ENCODE results near the gene DUOX1.

The DUOX1 gene

DNA sequence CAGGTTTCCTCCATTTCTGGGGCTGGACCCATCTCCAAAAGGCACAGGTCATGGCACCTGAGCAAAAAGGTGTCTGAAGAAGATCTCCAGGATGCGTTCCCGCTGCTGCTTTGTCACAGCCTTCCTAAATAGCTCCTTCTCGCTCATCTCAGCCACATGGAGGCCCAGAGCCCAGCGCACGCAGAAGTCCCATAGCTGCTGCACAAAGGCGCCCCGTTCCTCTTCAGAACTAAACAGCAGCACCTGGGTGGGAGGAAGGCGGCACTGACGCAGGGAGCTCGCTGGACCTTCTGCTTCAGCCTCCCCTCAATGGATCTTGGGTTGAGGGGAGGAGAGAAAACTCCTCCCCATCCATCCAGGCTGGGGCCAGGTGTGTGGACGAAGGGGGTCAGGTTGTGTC is 24.2 kb upstream of the DUOX1 start:
- in situ Hi-C loops (cut with MboI; ENCODE audit: low sequenced_read_pairs), result no loop called here

- in situ Hi-C loops (cut with MboI; ENCODE audit: low sequenced_read_pairs), result no loop called here
Observed at GRCh38 chr15:45106002-45106790, 23.6 kb upstream of the DUOX1 start.

GRCh38 chr15:45107941-45108630 is 21.7 kb upstream of the DUOX1 start:
- in situ Hi-C loops (cut with MboI; ENCODE audit: low sequenced_read_pairs), result no loop called here

GRCh38 chr15:45110256-45110820 is 19.5 kb upstream of the DUOX1 start:
- in situ Hi-C loops (cut with MboI; ENCODE audit: low sequenced_read_pairs), result no loop called here

DNA sequence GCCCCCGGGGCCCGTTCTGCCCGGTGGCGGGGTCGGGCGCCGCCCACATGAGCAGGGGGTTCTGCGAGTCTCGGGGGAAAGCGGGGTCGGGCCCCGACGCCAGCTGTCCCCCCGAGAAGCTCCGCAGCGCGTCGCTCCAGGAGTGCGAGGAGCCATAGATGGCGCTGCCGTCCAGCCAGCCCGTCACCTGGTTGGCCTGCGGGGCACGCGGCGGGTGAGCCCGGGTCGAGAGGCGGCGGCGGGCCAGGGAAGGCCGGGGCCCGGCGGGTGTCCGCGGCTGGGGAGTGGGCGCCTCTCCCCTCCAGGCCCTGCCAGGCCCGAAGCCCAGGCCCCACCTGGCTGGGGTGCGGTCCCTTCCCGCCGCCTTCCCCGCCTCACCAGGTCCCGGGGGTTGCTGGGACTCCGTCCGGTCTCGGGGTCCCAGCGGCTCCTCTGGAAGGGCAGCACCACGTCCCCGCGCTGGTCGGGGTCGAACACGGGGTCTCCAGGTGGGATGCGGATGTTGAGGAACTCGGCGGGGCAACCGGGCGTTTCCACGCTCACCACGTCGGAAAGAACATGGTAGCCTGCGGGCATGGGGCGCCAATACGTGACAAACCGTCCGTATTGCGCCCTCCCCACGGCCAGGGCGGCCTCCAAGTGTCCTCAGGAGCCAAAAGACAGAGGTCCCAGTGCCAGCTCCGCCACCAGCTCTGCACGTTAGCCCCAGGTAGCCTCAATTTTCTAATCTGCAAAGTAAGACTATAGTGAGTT is 18.2 kb upstream of the DUOX1 start:
- in situ Hi-C loops (cut with MboI; ENCODE audit: low sequenced_read_pairs), result no loop called here

DNA sequence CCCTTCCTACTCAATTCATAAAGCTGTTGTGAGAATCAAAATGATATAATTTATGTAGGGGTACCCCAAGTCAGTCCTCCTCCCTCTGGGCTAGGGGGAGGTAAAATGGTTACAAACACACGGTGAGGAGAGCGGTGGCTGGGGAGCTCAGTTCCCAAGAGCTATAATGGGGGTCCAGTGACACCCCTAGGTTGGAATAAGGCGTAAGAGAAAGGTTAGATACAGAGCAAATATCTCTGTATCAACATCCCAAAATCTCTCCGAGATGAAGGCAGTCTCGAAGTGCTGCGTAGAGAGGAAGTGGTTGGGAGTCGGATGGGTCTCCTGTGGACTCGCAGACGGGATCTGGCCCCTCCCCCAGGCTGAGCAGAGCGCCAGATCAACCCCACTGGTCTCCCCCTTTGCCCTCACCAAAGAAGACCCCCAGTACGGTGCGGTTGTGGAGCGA is 17.6 kb upstream of the DUOX1 start:
- in situ Hi-C loops (cut with MboI; ENCODE audit: low sequenced_read_pairs), result no loop called here

DNA sequence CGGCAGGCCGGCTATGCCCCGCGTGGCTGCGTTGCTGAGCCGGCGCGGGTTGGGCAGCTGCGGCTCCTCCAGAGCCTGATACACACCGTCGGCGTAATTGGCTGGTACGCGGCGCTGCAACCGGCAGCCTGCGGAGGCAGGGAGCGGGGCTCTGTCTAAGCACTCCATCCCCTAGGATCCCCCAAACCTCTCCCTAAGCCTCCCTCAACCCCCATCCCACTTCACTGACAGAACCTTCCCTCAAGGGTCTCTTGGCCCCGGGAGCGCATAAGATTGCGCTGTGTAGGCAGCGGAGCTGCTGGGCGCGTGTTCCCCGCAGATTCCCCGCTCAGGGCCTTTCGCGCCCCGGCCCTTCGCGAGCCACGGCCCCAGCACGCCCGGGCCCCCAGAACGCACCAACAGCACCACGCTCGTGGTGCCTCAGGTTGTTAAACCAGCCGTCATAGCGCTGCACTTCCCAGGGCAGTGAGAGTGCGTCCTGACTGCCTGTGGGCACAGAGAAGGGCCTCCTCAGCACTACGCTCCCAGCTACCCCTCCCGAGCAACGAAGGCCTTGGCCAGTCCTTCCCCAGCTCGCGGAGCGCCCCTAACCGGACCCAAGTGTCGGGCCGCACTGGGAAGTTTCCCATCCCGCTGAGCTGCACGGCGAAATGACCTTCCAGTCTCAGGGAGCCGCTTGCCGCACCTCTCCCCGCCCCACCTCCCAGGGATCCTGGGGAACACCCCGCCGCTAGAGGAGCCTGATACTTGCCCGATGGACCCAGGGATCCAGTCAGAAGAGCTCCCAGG is 17.0 kb upstream of the DUOX1 start:
- in situ Hi-C loops (cut with MboI; ENCODE audit: low sequenced_read_pairs), result no loop called here

DNA sequence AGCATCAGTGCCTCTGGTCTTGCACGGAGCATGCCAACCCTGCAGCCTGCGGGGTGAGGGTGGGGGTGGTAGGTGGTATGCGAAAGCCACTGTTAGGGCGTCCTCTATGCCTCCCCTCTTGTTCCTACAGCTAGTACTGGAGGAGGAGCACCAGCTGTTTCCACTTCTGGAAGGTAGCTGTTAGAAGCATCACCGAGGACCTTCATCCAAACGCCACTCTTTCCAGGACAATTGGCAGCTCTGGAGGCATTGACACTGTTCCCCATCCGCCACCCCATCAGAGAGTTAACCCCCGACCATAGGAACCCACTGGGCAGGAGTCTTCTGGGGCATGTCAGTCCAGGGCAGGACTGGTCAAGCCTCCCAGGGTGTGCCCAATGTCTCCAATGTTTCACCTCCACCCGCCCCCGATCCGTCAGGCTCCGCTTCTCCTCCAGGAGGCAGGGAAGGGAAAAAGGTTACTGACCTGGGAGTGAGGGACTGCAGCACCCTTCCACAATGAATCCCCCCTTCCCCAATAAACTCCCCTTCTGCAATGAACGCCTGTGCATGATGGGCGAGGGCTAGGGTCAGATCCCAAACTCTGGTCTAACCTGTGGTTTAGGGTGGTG is 16.3 kb upstream of the DUOX1 start:
- in situ Hi-C loops (cut with MboI; ENCODE audit: low sequenced_read_pairs), result no loop called here

DNA sequence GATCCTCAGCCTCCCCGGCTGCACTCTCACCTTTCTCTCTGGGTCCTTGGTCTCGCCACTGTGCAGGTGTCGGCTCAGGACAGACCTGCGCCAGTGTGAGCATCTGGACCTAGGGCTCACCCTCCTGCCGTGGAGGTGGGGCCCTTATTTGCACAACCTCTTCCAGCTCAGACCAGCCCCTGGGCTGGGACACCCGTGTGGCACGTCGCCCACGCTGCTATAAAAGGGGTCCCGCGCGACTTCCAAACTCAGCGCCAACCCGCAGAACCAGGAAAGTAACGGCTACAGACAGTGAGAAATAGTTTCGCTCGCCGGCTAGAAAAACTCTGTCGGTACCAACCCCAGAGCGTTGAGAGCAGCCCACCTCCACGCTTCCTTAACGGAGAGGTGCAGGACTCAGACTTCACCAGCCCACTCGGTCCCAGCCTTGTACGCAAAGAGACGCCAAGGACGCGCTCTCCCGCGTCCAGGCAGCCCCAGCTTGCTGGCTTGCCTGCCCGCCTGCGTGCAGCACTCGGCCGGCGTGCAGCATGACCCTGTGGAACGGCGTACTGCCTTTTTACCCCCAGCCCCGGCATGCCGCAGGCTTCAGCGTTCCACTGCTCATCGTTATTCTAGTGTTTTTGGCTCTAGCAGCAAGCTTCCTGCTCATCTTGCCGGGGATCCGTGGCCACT is 15.6 kb upstream of the DUOX1 start, which contains the start of the genes DUOX2 and DUOXA2:
TSS of gene DUOX2 (minus strand) at position 97 of the 675 bp plus-strand sequence. CDS start 761 bp downstream, outside the sequence.
TSS of gene DUOXA2 (plus strand) at position 251 of the 675 bp plus-strand sequence. CDS start at position 531, 280 bp downstream.
- in situ Hi-C loops (cut with MboI; ENCODE audit: low sequenced_read_pairs), result no loop called here

DNA sequence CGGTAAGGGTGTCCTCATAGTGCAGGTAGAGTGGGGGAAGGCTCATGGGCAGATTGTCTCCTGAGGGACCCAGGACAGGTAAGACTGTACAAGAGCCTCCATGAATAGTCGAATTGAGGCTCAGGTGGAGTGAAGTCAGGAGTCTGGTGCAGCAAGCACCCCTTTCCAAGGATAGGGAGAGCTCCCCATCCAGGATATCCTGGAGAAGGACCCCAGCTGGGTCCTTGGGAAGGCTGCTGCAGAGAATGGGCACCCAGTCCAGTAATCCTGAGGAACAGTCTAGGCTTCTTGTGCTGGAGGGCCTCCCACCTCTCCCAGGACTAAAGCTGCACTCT is 15.1 kb upstream of the DUOX1 start:
- in situ Hi-C loops (cut with MboI; ENCODE audit: low sequenced_read_pairs), result no loop called here

DNA sequence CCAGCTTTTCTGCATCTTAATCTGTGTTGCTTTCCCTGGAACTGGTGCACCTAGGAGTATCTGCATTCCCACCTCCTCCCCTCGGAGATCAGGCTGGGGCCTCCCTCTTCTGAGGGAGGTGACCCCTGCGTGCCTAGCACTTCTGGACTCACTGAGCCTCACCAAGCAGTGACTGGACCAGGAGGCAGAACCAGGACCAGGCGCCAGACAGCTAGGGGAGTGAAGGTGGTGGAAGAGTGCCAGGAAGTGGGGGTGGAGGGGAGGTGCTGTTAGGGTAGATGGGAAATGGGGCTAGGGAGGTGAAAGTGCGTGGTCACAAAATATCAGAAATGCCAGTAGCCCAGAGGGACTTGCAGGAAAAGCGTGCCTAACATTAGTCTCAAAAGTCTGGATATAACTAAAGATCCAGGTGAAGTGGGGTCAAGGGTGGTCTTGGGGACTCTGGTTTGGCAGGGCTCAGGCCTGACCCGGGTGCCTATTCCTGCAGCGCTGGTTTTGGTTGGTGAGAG is 14.4 kb upstream of the DUOX1 start:
- in situ Hi-C loops (cut with MboI; ENCODE audit: low sequenced_read_pairs), result no loop called here

GRCh38 chr15:45116006-45116481 is 13.8 kb upstream of the DUOX1 start:
- in situ Hi-C loops (cut with MboI; ENCODE audit: low sequenced_read_pairs), result no loop called here

DNA sequence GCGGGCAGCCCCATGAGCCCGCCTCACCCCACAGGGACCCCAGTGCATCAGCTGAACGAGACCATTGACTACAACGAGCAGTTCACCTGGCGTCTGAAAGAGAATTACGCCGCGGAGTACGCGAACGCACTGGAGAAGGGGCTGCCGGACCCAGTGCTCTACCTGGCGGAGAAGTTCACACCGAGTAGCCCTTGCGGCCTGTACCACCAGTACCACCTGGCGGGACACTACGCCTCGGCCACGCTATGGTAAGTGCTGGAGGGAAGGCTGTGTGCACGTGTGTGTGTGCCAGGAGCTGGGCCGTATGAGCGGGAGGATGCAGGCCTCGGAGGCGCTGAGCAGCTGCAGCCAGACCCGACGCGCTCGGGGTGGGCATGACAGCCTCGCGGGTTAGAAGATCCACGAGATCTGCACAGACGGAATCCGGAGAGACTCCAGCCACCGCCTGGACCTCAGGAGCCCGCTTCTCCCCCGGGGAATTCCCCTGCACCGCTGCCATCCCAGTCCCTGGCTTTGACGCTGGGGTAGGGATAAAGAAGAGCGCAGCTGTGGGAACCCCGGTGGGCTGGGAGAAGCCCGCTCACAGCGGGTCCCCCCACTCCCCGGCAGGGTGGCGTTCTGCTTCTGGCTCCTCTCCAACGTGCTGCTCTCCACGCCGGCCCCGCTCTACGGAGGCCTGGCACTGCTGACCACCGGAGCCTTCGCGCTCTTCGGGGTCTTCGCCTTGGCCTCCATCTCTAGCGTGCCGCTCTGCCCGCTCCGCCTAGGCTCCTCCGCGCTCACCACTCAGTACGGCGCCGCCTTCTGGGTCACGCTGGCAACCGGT is 13.1 kb upstream of the DUOX1 start:
- in situ Hi-C loops (cut with MboI; ENCODE audit: low sequenced_read_pairs), result no loop called here

DNA sequence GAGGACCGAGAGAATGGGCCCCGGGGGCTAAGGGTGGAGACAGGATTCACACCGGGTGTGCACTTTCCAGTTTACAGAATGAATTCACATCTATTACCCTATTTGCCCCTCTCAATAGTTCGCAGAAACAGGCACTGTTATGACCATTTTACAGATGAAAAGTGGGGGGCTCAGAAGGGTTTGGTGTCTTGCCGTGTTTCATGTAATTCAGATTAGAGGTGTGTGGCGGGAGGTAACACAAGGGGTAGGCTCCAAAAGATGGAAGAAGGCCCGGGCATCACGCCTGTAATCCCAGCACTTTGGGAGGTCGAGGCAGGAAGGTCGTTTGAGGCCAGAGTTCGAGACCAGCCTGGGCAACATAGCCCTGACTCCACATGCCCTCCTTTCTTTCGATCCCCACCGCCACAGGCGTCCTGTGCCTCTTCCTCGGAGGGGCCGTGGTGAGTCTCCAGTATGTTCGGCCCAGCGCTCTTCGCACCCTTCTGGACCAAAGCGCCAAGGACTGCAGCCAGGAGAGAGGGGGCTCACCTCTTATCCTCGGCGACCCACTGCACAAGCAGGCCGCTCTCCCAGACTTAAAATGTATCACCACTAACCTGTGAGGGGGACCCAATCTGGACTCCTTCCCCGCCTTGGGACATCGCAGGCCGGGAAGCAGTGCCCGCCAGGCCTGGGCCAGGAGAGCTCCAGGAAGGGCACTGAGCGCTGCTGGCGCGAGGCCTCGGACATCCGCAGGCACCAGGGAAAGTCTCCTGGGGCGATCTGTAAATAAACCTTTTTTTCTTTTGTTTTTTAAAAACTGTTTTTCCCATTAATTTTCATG is 12.3 kb upstream of the DUOX1 start:
- in situ Hi-C loops (cut with MboI; ENCODE audit: low sequenced_read_pairs), result no loop called here

- in situ Hi-C loops (cut with MboI; ENCODE audit: low sequenced_read_pairs), result no loop called here
Observed at GRCh38 chr15:45118131-45118588, 11.6 kb upstream of the DUOX1 start.

GRCh38 chr15:45118996-45119395 is 10.8 kb upstream of the DUOX1 start:
- in situ Hi-C loops (cut with MboI; ENCODE audit: low sequenced_read_pairs), result no loop called here

Data from HL-60/S4 treated with phorbol 12-myristate 13-acetate at 8.2 ng/mL for 4 days and 3 days (cell line).